HG02973 (cell line): Measurements from ENCODE around the gene PCDHA2.
"Not testable (repeated sequence)": the region's sequence is repeated elsewhere in the genome, so short reads cannot be mapped to it uniquely, and the experiment has no call there.

Experiments used
- ATAC-seq: cut with Tn5 transposase; IDR thresholded peaks from one replicate; pipeline ENCODE4 v1.9.1; 2021; ENCODE audit warnings: moderate library complexity; ENCODE audit not compliant: unreplicated experiment

Gene PCDHA2

GRCh38 chr5:140808889-140809291 is 14.2 kb downstream of the PCDHA2 start:
- no peak for ATAC-seq

GRCh38 chr5:140821375-140822280 is 27.0 kb downstream of the PCDHA2 start, which contains the start of gene PCDHA5:
Gene PCDHA5 (plus strand): TSS chr5:140821613.
- ATAC-seq, result no peak

GRCh38 chr5:140822281-140822629 is 27.6 kb downstream of the PCDHA2 start:
- ATAC-seq, result no peak

GRCh38 chr5:140822969-140823368 is 28.3 kb downstream of the PCDHA2 start:
- ATAC-seq, result not testable (repeated sequence)

- no peak for ATAC-seq
These were observed 28.8 kb downstream of the PCDHA2 start for GRCh38 chr5:140823475-140823874.

- ATAC-seq, result no peak
These were observed 33.2 kb downstream of the PCDHA2 start, which contains the start of gene PCDHA6 for GRCh38 chr5:140827704-140828361. Gene PCDHA6 (plus strand): TSS chr5:140827960. CDS start chr5:140828092, 132 bp downstream.

- ATAC-seq, result no peak
These were observed 33.7 kb downstream of the PCDHA2 start for GRCh38 chr5:140828362-140828737.

GRCh38 chr5:140829511-140830501 is 35.2 kb downstream of the PCDHA2 start:
- ATAC-seq, result not testable (repeated sequence)

- ATAC-seq, result no peak
These were observed 39.3 kb downstream of the PCDHA2 start, which contains the start of gene PCDHA7 for GRCh38 chr5:140833993-140834392. Gene PCDHA7 (plus strand): TSS chr5:140834269. CDS start chr5:140834384, 115 bp downstream.

GRCh38 chr5:140834439-140835008 is 39.9 kb downstream of the PCDHA2 start:
- ATAC-seq, result not testable (repeated sequence)

GRCh38 chr5:140835622-140836510 is 41.2 kb downstream of the PCDHA2 start:
- no peak for ATAC-seq

GRCh38 chr5:140840978-140841962 is 46.6 kb downstream of the PCDHA2 start, which contains the start of gene PCDHA8:
Gene PCDHA8 (plus strand): TSS chr5:140841187. CDS start chr5:140841322, 135 bp downstream.
- ATAC-seq, result no peak

GRCh38 chr5:140842798-140843733 is 48.4 kb downstream of the PCDHA2 start:
- ATAC-seq, result no peak
